GM23248 (cell line): ENCODE measurements around the gene GSTM2.

Experiments used
- EZH2 ChIP-seq: fragments of 200-600 bp; sonication (generic); IDR thresholded peaks from 2 replicates; pipeline ENCODE4 v1.6.1; 2018; ENCODE audit warnings: antibody characterized with exemption, mild to moderate bottlenecking; ENCODE audit not compliant: insufficient read depth, poor library complexity, severe bottlenecking
- EZH2phosphoT487 ChIP-seq: fragments of 200-600 bp; sonication (generic); IDR thresholded peaks from 2 replicates; pipeline ENCODE4 v1.6.1; 2018; ENCODE audit warnings: antibody characterized with exemption, moderate library complexity, mild to moderate bottlenecking, low read depth; ENCODE audit not compliant: insufficient read depth

GRCh38 chr1:109626682-109627408 is 41.0 kb upstream of the GSTM2 start:
- TF ChIP-seq EZH2 (no peak), EZH2phosphoT487 (no peak)
